ENCODE results near the gene SREBF1. TPM values are rescaled to one million over a fixed set of nuclear protein-coding genes. Genes with fewer than 3 reads are reported as not detected.

SREBF1 gene
- total RNA-seq, 1 donor from 2014 or later = 51.6 TPM

GRCh38 chr17:17866425-17866824 lies 29.6 kb upstream of the SREBF1 start:
- FAIRE-seq (no peak), DNase-seq (ENCODE audit: low read depth) (no peak)
- Histone ChIP-seq H3K27me3 (ENCODE audit: control insufficient read depth, insufficient read depth, low read length) (no peaks in the 10 kb centered on the region), H3K4me3 (ENCODE audit: low read depth, low read length) (no peak overlapping the region), H3K36me3 (ENCODE audit: control insufficient read depth, insufficient read depth, low read length) (peaks cover 5% of the 10 kb centered on the region)
- no peak for TF ChIP-seq CTCF (IDR thresholded peaks at IDR 0.05; ENCODE audit: insufficient read depth, low read length, severe bottlenecking)

- TF ChIP-seq CTCF (IDR thresholded peaks at IDR 0.05; ENCODE audit: insufficient read depth, low read length, severe bottlenecking) = no peak
- H3K4me3 ChIP-seq (ENCODE audit: low read depth, low read length) = no peak overlapping the region
- DNase-seq (ENCODE audit: low read depth) (no peak), FAIRE-seq (no peak)
- H3K27me3 ChIP-seq (ENCODE audit: control insufficient read depth, insufficient read depth, low read length) = no peaks in the 10 kb centered on the region
- H3K36me3 ChIP-seq (ENCODE audit: control insufficient read depth, insufficient read depth, low read length) = peaks cover 5% of the 10 kb centered on the region
Measured at GRCh38 chr17:17865035-17865434, 28.2 kb upstream of the SREBF1 start.

- no peak for TF ChIP-seq CTCF (IDR thresholded peaks at IDR 0.05; ENCODE audit: insufficient read depth, low read length, severe bottlenecking)
- Histone ChIP-seq H3K27me3 (ENCODE audit: control insufficient read depth, insufficient read depth, low read length) (no peaks in the 10 kb centered on the region), H3K4me3 (ENCODE audit: low read depth, low read length) (no peak overlapping the region), H3K36me3 (ENCODE audit: control insufficient read depth, insufficient read depth, low read length) (peaks cover 2% of the 10 kb centered on the region)
- DNase-seq (ENCODE audit: low read depth) (no peak), FAIRE-seq (peak; percentile 72)
Measured at GRCh38 chr17:17860766-17861107, 24.0 kb upstream of the SREBF1 start.

- no peak for FAIRE-seq
Measured at GRCh38 chr17:17859909-17860765, 23.4 kb upstream of the SREBF1 start.

GRCh38 chr17:17857496-17857895 lies 20.7 kb upstream of the SREBF1 start:
- TF ChIP-seq CTCF (IDR thresholded peaks at IDR 0.05; ENCODE audit: insufficient read depth, low read length, severe bottlenecking) = no peak
- FAIRE-seq (no peak), DNase-seq (ENCODE audit: low read depth) (no peak)
- Histone ChIP-seq H3K36me3 (ENCODE audit: control insufficient read depth, insufficient read depth, low read length) (peaks cover 4% of the 10 kb centered on the region), H3K27me3 (ENCODE audit: control insufficient read depth, insufficient read depth, low read length) (no peaks in the 10 kb centered on the region), H3K4me3 (ENCODE audit: low read depth, low read length) (no peak overlapping the region)

More at GRCh38 chr17:17859909-17860765, 23.4 kb upstream of the SREBF1 start:
- Histone ChIP-seq H3K27me3 (ENCODE audit: control insufficient read depth, insufficient read depth, low read length) (no peaks in the 10 kb centered on the region), H3K4me3 (ENCODE audit: low read depth, low read length) (no peak overlapping the region), H3K36me3 (ENCODE audit: control insufficient read depth, insufficient read depth, low read length) (peaks cover 2% of the 10 kb centered on the region)
- DNase-seq (ENCODE audit: low read depth) = peak; percentile 47
- TF ChIP-seq CTCF (IDR thresholded peaks at IDR 0.05; ENCODE audit: insufficient read depth, low read length, severe bottlenecking) = peak; percentile 98
